Sciatic nerve (tissue), 2 donors: Measurements from ENCODE around the gene SMPD1. TPM values are rescaled to one million over a fixed set of nuclear protein-coding genes. Genes with fewer than 3 reads are reported as not detected.

Experiments used
- ATAC-seq: fragments of 200-7000 bp; cut with Tn5 transposase; one replicate; pipeline ENCODE4 v1.9.1; 2020; ENCODE audit warnings: mild to moderate bottlenecking, moderate library complexity
- DNase-seq: peaks from one replicate; pipeline ENCODE4 v3.0.0-alpha.2; 2020; ENCODE audit warnings: low spot score
- intact Hi-C: fragments of 100-400 bp; cut with DNase I; formaldehyde crosslinking; loops from one replicate; pipeline ENCODE4 v1.14.2; 2022
- total RNA-seq: library from RNA; stranded (reverse); fragmentation: NEBNext Ultra II Directional; extraction: Animal tissue kit (Norgen Biotek cat#: 25700); gene quantifications from one replicate; pipeline ENCODE4 v1.2.1, GENCODE V29; 2021
- donor health status: DM: no; HTN: no; CAD: no.
- donor health status: DM: no; HTN: no; CAD: no.

The SMPD1 gene
- total RNA-seq, 1 donor from 2014 or later: 32.3 TPM

GRCh38 chr11:6405846-6406245 lies 15.6 kb downstream of the SMPD1 start:
- no peak for DNase-seq
- intact Hi-C loops: no loop called here

GRCh38 chr11:6406370-6406769 lies 16.1 kb downstream of the SMPD1 start:
- no peak for ATAC-seq

More at GRCh38 chr11:6405846-6406245, 15.6 kb downstream of the SMPD1 start:
- no peak for ATAC-seq

GRCh38 chr11:6410695-6411430 lies 20.6 kb downstream of the SMPD1 start:
- intact Hi-C loops: no loop called here
- no peak for DNase-seq
- no peak for ATAC-seq

More at GRCh38 chr11:6406370-6406769, 16.1 kb downstream of the SMPD1 start:
- intact Hi-C loops: no loop called here
- no peak for DNase-seq

GRCh38 chr11:6411594-6412031 lies 21.3 kb downstream of the SMPD1 start:
- ATAC-seq (no peak), DNase-seq (no peak)
- intact Hi-C loops: no loop called here

- DNase-seq (no peak), ATAC-seq (no peak)
- intact Hi-C loops: no loop called here
These were observed 23.5 kb downstream of the SMPD1 start for GRCh38 chr11:6413791-6414201.

GRCh38 chr11:6414874-6415328 lies 24.6 kb downstream of the SMPD1 start:
- no peak for ATAC-seq
- intact Hi-C loops: no loop called here
- DNase-seq: no peak

GRCh38 chr11:6415797-6416196 lies 25.5 kb downstream of the SMPD1 start:
- ATAC-seq (no peak), DNase-seq (no peak)
- intact Hi-C loops: no loop called here

GRCh38 chr11:6417907-6418556 lies 27.8 kb downstream of the SMPD1 start:
- intact Hi-C loops: no loop called here
- ATAC-seq (peak; percentile 51), DNase-seq (no peak)

GRCh38 chr11:6418557-6419008 lies 28.3 kb downstream of the SMPD1 start:
- peak; percentile 30 for ATAC-seq
- intact Hi-C loops: no loop called here
- no peak for DNase-seq

- ATAC-seq (peak; percentile 91), DNase-seq (peak; percentile 84)
- intact Hi-C loops: no loop called here
These were observed 28.8 kb downstream of the SMPD1 start, which contains the start of gene APBB1 for GRCh38 chr11:6419009-6419631. Gene APBB1 (minus strand): TSS chr11:6419094. CDS start chr11:6411347, 7,747 bp downstream.

GRCh38 chr11:6420677-6421076 lies 30.4 kb downstream of the SMPD1 start:
- DNase-seq (no peak), ATAC-seq (no peak)
- intact Hi-C loops: no loop called here

- ATAC-seq (no peak), DNase-seq (no peak)
- intact Hi-C loops: no loop called here
These were observed 37.2 kb downstream of the SMPD1 start for GRCh38 chr11:6427516-6427915.

GRCh38 chr11:6431861-6432260 lies 41.6 kb downstream of the SMPD1 start:
- DNase-seq (no peak), ATAC-seq (no peak)
- intact Hi-C loops: no loop called here

GRCh38 chr11:6433998-6434660 lies 43.9 kb downstream of the SMPD1 start:
- intact Hi-C loops: no loop called here
- DNase-seq (no peak), ATAC-seq (no peak)

- intact Hi-C loops: no loop called here
- DNase-seq (no peak), ATAC-seq (no peak)
These were observed 47.1 kb downstream of the SMPD1 start for GRCh38 chr11:6437423-6437822.

GRCh38 chr11:6437993-6438392 lies 47.7 kb downstream of the SMPD1 start:
- DNase-seq (no peak), ATAC-seq (no peak)
- intact Hi-C loops: no loop called here

GRCh38 chr11:6438979-6439571 lies 48.8 kb downstream of the SMPD1 start:
- ATAC-seq (peak; percentile 45), DNase-seq (no peak)
- intact Hi-C loops: no loop called here

- intact Hi-C loops: loop anchor here (5.0 kb wide), 1 partner anchor 59 kb away; no protein-coding TSS in a partner anchor
- no peak for ATAC-seq
- DNase-seq: no peak
These were observed 50.7 kb downstream of the SMPD1 start, which contains the start of gene HPX for GRCh38 chr11:6440906-6441358. Gene HPX (minus strand): TSS chr11:6440987. CDS start chr11:6440963, 24 bp downstream.

GRCh38 chr11:6442441-6442840 lies 52.2 kb downstream of the SMPD1 start:
- no peak for DNase-seq
- no peak for ATAC-seq
- intact Hi-C loops: loop anchor here (5.0 kb wide), 1 partner anchor 60 kb away; no protein-coding TSS in a partner anchor
